ENCODE measurements around the gene HHIPL2.

Gene HHIPL2

GRCh38 chr1:222547944-222548671, at the start of gene HHIPL2:
TSS of gene HHIPL2 (minus strand) at chr1:222548104. CDS start at chr1:222548044, 60 bp downstream.
- DNase-seq = peak in 1 of 3 donors; percentile 5

- no peak for DNase-seq
Observed at GRCh38 chr1:222596696-222597095, 48.8 kb upstream of the HHIPL2 start.

- DNase-seq = no peak
Observed at GRCh38 chr1:222594789-222595188, 46.9 kb upstream of the HHIPL2 start.

- no peak for DNase-seq
Observed at GRCh38 chr1:222592171-222592570, 44.3 kb upstream of the HHIPL2 start.

- peak; percentile 84 to 87 (median 86) for DNase-seq
Observed at GRCh38 chr1:222589462-222590302, 41.8 kb upstream of the HHIPL2 start, which contains the start of gene TAF1A. TSS of gene TAF1A (minus strand) at chr1:222589933.

- no peak for DNase-seq
Observed at GRCh38 chr1:222588135-222588534, 40.2 kb upstream of the HHIPL2 start.

GRCh38 chr1:222586842-222587241, 38.9 kb upstream of the HHIPL2 start:
- DNase-seq = no peak

GRCh38 chr1:222583079-222583478, 35.2 kb upstream of the HHIPL2 start:
- peak; percentile 76 to 91 (median 86) for DNase-seq

GRCh38 chr1:222582099-222582774, 34.3 kb upstream of the HHIPL2 start:
- DNase-seq = peak; percentile 11 to 70 (median 49)

- no peak for DNase-seq
Observed at GRCh38 chr1:222579316-222579715, 31.4 kb upstream of the HHIPL2 start.

GRCh38 chr1:222570837-222571236, 22.9 kb upstream of the HHIPL2 start:
- no peak for DNase-seq

GRCh38 chr1:222561656-222562055, 13.8 kb upstream of the HHIPL2 start:
- no peak for DNase-seq

- no peak for DNase-seq
Observed at GRCh38 chr1:222557574-222557973, 9.7 kb upstream of the HHIPL2 start.

GRCh38 chr1:222557148-222557547, 9.2 kb upstream of the HHIPL2 start:
- DNase-seq = no peak

GRCh38 chr1:222555992-222556615, 8.2 kb upstream of the HHIPL2 start:
- DNase-seq = no peak

- no peak for DNase-seq
Observed at GRCh38 chr1:222554177-222554576, 6.3 kb upstream of the HHIPL2 start.

GRCh38 chr1:222552882-222553281, 5.0 kb upstream of the HHIPL2 start:
- DNase-seq = no peak

GRCh38 chr1:222547260-222547614, 667 bp downstream of the HHIPL2 start:
- no peak for DNase-seq

GRCh38 chr1:222546548-222547259, 1.2 kb downstream of the HHIPL2 start:
- DNase-seq = peak; percentile 18 to 31 (median 25)

- DNase-seq = no peak
Observed at GRCh38 chr1:222546091-222546490, 1.8 kb downstream of the HHIPL2 start.

- no peak for DNase-seq
Observed at GRCh38 chr1:222543817-222544216, 4.1 kb downstream of the HHIPL2 start.

GRCh38 chr1:222540598-222540995, 7.3 kb downstream of the HHIPL2 start:
- DNase-seq = no peak

Data from suppressor macrophage treated with lipopolysaccharide for 1 hour (primary cell).